Retinal pigment epithelial cell (primary cell): ENCODE data around the gene GTF2H3.

Experiments used
- DNase-seq: peaks from one replicate; pipeline ENCODE4 v3.0.0-alpha.2; 2010; ENCODE audit warnings: low read depth
- H3K4me3 ChIP-seq: 2 replicates; pipeline ENCODE4 v1.5.1; 2011; ENCODE audit warnings: mild to moderate bottlenecking, low read length, control low read depth, moderate library complexity
- CTCF ChIP-seq: conservative IDR thresholded peaks from 2 replicates; pipeline ENCODE4 v1.5.1; 2011; ENCODE audit warnings: low read depth, low read length, control low read depth, inconsistent platforms

GTF2H3 gene

DNA sequence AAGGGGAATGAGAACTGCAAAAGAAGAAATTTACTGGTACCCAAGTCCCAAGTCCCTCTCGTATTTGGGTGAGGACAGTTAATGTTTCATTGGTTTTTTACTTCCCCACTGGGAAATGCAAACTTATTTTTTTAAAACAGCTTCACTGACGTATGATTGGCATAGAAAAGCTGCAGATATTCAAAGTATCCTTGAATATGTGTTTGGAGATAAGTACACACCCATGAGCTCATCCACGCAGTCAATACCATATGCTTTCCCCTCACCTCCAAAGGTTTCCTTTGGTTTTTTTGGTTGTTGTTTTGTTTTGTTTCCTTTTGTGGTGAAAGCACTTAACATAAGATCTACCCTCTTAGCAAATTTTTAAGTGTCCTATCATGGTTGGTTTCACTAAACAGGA, 50.3 kb downstream of the GTF2H3 start:
- H3K4me3 ChIP-seq = no peak overlapping the region
- TF ChIP-seq CTCF = no peak
- no peak for DNase-seq

DNA sequence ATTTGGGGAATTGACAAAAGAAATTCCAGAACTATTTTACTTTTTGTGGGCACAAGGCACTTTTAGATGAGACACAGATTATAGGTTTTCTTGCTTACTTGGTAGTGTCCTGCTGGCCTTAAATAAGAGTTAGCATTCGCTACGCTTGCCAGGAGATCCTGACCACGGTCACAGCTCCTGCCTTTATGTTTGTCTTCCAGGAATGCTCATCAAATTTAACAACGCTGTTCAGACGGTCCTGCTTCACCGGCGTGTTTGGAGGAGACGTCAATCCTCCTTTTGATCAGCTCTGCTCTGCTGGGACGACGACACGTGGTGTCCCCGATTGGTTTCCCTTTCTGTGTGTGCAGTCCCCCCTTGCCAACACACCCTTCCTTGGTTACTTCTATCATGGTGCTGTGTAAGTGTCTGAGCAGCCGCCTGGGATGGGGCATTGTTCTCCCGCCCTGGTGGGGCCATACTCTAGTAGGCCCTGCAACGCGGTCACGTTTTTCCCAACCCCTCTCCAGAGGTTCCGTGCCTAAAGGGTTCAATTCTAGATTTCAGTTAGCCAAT, 53.1 kb downstream of the GTF2H3 start:
- no peak for TF ChIP-seq CTCF
- no peak for DNase-seq

DNA sequence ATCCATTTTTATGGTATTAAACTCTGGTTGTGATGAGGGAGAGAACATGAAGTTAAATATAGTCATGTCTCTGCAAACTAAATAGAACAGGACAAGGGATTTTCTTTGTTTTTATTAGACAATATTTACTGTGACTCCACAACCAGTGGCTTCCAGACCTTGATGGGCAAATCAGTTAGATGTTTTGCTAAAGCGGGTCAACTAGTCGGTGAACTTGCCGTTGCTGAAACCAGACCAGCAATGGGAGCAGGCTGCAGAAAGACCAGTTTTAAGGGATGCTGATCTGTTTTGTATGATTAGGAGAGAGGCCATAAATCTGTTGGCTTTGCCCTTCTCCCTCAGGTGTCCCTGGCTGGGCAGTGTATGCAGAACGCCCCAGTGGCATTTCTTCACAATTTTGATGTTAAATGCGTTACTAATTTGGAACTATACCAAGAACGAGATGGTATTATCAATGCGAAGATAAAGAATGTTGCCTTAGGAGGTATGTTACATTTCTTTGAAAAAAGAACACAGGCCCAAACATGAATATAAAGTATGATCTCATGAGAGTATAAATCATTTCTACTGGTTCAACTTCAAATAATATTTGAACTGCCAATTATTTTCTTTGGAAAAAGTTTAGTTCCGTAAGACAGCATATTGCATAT, 56.7 kb downstream of the GTF2H3 start:
- H3K4me3 ChIP-seq = no peak overlapping the region
- no peak for TF ChIP-seq CTCF
- DNase-seq = no peak

More for the DNA sequence above, 53.1 kb downstream of the GTF2H3 start:
- H3K4me3 ChIP-seq = no peak overlapping the region

GRCh38 chr12:123696207-123696606, 62.6 kb downstream of the GTF2H3 start:
- no peak for DNase-seq
- no peak for TF ChIP-seq CTCF
- no peak overlapping the region for H3K4me3 ChIP-seq

DNA sequence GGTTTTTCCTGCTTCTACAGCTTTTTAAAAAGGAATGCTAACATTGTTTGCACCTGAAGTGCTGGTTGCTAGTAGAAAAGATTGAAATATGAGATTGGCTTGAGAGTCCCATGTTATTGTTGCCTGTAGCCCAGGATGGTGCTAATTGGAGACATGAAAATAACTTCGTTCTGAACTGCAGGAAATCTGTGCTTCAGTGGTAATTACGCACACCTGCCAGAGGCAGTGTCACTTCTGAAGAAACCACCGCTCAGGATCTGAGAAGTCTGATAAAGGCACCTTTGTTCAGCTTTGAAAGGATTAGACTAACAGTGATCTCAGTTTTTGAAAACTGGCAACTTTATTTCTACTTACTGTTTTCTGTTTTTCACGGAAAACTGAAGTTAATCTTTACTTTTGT, 63.0 kb downstream of the GTF2H3 start:
- no peak for DNase-seq
- no peak overlapping the region for H3K4me3 ChIP-seq
- TF ChIP-seq CTCF = no peak

DNA sequence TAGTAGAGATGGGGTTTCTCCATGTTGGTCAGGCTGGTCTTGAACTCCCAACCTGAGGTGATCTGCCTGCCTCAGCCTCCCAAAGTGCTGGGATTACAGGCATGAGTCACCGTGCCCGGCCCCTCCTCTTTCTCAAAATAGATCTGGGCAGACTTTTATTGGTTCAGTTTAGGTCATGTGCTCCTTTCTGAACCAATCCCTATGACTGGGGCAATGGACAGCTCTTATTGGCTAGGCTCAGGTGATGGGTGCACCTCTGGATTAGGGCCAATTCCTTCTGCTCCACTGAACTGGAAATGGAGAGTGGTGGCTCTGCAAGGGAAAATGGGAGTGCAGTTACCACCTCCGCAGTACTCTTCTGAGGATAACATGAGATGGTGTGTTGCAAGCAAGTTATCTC, 72.3 kb downstream of the GTF2H3 start:
- no peak for DNase-seq
- no peak for TF ChIP-seq CTCF

DNA sequence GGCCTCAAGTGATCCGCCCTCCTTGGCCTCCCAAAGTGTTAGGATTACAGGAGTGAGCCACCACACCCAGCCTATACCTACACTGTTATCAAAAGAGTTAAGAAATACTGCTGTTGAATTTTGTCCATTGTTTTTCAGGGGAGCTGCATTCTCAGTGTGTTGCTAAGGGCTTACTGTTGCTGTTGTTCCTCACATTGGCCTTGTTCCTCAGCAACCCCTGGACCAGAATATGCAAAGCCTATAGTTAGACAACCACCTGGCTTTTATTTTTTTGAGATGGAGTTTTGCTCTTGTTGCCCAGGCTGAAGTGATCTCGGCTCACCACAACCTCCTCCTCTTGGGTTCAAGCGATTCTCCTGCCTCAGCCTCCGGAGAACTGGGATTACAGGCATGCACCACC, 73.8 kb downstream of the GTF2H3 start:
- no peak for TF ChIP-seq CTCF
- DNase-seq = no peak
- H3K4me3 ChIP-seq = no peak overlapping the region

More for the DNA sequence above, 72.3 kb downstream of the GTF2H3 start:
- no peak overlapping the region for H3K4me3 ChIP-seq
